C1 segment of cervical spinal cord (tissue), 14 donors: ENCODE data around the gene FAM3A.

Experiments
- DNase-seq, 14 donors: peaks; one replicate each; lab custom pipeline; 2025; lab: John Stamatoyannopoulos, UW

The FAM3A gene

DNA sequence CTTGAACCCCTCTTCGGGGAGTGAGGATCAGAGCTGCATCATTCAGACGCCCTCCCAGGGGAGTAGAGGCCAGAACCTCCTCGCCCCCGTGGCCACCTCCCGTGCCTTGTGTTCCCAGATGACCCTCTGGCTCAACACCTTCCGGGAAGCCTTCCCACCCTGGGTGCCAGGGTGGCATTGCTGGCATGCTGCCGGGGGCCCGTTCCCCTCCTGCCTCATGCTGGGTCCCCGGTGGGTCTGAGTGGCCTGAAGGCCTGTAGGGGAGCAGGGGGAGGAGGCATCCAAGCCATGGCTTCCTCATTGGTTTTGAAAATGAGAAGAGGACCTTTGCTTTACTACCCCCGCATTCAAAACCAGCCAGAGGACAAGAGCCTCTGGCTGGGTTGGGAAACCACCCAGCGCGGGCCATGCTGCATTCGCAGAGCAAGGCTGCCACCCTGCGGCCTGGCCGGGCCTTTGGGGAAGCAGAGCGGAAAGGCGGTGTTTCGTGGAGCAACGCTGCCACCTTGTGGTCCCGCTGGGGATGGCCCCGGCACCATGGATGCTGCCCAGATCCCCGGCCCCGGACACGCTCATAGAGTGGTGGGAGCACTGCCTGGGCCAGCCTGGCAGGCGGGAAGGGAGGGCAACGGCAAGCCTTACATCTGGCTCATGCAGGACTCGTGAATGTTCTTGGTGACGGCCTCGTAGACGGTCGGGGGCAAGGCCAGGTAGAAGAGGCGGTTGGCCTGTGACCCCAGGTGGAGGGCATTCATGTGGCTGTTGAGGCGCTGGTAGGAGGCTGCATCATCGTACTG, 18.7 kb upstream of the FAM3A start:
- peak in 13 of 14 donors; percentile 32 to 88 (median 75) for DNase-seq

DNA sequence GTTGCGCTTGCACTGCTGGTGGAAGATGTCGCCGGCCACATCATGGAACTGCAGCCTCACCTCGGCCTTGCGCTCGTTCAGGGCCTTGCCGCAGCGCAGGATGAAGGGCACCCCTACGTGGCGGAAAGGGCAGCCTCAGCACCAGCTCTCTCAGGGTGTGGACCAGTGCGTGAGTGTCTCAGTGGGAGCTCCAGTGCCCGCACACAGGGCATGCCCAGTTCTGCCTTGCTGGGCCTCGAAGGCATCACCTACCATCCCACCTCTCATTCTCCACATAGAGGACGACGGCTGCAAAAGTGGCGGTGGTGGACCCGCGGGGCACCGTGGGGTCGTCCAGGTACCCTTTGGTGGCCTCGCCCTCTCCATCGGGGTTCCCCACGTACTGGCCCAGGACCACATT, 16.7 kb upstream of the FAM3A start:
- no peak for DNase-seq

DNA sequence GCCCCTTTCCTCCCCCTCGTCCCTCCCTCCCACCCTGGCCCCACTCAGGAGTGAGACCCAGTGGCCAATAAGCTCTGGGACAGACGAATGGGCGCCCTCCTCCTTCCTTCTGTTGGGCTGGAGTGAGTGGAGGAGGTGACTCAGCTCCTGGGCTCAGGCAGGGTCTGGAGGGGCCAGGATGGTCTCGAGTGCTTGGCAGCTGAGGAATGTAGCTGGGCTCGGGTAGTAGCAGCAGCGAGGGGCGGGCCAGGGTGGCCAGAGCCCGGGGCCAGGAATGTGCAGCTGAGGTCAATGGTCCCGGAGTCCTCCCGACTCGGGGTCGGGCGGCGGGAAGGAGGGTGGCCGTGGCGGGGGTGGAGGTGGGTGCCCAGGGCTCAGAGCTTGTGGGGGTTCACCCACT, 15.6 kb upstream of the FAM3A start:
- peak in 1 of 14 donors; percentile 52 for DNase-seq

DNA sequence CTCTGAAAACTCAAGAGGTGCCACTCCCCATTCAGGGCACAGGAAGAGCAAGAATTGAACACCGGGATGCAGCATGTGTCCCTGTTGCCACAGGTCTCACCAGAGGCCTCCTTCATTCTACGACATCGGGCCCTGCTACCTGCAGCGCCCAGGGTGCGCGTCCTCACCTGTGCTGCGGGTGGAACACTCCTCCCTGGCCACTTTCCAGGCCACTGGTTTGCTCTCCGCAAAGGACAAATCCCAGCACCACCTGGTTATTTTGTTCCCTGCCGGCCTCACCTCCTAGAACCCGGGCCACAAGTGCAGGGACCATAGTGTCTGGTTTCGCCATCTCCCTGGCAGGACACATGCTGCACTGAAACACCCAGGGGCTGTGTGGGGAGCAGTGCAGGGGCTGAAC, 14.3 kb upstream of the FAM3A start:
- DNase-seq: no peak

DNA sequence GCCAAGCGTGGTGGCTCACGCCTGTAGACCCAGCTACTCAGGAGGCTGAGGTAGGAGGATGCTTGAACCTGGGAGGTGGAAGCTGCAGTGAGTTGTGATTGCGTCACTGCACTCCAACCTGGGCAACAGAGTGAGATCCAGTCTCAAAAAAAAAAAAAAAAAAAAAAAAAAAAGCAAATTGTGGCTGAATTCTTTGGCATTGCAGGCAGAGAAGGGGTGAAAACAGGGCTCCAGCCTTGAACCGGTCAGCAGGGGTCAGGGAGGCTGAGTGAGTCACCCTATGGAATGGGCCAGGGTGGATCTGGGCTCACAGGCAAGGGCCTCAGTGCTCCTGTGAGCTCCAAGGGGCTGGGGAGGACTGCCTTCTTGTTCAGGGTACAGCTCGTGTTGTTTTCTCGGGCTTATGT, 13.2 kb upstream of the FAM3A start:
- DNase-seq: no peak

DNA sequence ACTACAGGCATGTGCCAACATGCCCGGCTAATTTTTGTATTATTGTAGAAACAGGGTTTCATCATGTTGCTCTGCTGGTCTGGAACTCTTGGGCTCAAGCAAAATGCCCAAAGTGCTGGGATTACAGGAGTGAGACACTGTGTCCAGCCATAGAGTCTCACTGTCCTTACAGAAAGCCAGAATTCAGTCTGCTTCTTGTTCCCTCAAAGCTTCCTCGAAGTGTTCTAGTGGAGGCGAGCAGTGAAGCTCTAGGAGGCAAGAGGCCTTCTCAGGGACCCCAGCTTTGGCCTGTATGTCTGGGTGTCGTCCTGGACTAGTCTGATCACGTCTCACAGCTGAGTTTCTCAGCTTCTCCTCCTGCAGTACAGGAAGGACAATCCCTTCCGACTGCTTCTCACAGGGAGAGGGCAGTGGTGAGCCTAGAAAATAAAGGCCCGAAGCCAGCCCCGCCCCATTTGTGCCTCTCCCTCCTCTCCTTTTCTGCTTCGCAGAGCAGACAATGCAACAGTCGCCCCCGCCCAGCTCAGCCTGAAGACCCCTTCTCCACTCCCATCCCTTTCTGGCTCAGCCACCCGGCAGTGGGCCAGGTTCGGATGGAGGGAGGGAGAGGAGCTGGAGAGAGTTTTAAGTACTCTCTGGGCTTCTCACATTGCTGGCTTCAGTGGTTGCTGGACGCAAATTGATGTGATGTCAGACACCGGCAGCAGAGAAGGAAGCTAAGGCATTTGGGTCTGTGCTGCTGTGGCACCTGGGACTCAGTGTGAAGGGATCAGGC, 11.1 kb upstream of the FAM3A start:
- DNase-seq: peak in 12 of 14 donors; percentile 6 to 71 (median 51)

DNA sequence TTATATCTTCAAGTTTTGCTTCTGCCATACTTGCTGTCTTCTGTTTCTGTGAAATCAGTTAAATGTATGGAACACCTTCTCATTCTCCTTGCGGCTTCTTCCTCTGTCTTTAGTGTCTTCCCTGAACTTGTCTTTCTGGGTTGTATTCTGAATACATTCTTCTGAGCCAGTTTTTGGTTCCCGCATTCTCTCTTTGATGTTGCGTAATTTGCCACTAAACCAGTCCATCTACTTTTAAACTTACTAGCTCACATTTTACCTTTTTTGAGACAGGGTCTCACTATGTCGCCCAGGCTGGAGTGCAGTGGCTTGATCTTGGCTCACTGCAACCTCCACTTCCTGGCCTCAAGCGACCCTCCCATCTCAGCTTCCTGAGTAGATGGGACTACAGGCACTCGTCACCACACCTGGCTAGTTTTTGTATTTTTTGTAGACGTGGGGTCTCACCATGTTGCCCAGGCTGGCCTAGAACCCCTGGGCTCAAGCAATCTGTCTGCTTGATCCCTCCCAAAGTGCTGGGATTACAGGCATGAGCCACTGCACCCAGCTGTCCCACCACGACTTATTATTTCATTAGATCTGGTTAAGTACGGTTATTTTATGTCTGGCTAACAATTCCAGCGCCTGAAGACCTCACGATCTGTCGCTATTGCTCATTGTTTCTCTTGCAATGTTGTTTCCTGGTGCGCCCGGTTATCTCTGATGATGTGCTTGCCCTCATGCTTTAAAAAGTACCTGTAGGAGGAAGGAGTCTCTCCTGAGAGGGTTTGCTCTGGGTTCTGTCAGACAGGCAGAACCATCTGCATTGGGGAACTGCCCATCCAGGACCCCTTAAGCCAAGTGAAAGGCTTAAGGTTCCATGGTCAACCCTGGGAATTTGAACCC, 9.8 kb upstream of the FAM3A start:
- no peak for DNase-seq

DNA sequence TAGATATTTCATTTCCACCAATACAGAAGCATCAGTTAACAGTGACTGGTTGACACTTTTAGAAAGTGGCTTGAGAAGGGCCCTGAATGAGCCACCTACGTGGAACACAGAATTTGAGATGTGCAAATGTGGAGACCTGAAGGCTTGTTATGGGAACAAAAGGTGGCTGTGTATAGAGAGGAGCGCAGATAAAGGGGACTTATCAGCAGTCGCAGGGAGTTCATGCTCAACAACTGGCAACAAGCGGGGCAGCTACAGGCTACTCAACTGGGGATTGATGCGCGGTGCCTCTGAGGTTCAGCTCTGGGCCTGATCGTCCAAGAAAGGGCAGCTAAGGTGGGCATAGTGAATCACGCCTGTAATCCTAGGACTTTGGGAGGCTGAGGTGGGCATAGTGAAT, 3.4 kb upstream of the FAM3A start:
- DNase-seq: no peak

DNA sequence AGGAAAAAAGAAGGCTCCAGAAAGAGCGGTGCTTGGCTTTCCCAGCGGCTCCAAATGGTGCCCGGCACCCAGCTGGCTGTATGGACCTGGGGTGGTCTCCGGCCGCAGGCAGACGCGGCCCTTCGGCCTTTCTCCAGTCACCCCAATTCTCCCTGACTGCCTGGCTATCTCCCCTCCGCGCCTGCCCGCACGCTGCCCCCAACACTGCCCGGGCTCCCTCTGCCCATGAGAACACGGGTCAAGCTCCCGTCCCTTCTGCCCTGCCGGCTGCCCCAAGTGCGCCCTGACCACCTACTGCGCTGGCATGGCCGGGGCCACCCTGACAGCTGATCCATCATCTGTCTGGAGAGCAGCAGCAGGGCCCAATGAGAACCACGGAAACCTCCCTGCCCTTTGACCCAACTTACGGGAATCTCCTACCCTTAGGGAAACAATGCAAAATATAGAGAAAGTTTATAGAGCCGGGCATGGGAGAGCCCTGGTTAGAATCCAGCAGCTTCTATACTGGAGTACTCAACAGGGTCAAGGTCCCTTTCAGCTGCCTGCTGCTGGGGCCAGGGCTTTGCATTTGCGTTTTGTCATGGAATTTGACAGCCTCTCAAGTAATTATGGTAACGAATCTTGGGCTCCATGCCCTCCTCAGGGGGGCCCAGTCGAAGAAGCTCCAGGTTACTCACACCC, 1.2 kb upstream of the FAM3A start:
- peak in 6 of 14 donors; percentile 22 to 55 (median 28) for DNase-seq

DNA sequence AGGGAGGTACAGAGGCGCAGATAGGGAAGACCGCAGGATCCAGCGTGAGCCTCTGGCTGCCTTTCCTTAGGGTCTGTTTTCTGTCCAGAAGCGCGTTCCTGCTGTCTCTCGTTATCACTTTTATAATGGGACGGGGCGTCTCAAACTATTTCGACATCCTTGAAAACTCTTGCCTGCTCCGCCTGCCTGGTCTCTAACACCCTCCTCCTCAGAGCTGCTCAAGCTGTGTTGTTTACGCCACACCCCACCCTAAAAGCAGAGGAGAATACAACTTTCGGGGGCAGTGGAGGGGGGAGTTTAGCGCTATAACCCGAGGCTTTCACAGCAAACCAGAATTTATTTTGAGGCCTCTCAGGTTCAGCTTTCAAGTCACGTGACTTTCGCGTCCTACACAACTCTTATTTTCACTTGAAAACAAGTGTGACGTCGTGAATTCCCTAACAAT, 646 bp upstream of the FAM3A start:
- peak in 5 of 14 donors; percentile 23 to 47 (median 39) for DNase-seq

DNA sequence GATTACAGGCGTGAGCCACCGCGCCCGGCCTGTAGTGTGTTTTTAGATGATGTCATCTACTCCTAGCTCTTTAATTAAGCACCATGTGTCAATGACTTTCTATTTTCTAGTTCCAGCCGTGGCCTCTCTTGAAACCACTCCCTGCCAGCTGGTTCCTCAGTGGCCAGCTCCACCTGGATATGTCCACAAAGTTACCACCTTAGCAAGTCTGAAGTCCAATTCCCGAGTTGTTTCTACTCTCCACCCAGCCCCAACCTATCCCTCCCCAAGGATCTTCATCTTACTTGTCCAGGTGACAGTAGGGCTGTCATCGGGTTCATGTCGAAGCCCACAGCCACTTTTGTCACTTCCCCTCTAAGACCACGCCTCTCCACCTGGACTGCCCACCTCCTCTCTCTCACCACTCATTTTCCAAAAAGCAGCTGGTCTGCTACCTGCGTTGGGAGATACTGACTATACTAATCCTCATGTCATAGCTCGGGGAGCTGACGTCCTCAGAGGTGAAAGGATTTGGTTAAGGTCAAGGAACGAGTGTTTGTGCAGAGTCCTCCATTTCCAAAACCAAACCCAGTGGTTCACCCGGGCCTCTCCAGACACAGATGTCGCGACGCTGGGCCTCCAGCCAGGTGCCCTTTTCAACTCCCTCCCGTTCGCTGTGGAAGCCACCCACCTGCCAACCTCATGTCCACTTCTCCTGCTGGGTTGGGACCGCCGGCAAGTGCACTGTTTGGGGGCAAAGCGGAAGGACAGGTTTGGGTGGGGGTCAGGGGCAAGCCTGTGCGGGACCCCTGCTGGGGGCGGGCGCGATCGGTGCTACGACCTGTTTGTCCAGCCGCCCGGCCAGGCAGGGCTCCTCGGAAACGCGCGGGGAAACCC, 704 bp downstream of the FAM3A start:
- DNase-seq: no peak

DNA sequence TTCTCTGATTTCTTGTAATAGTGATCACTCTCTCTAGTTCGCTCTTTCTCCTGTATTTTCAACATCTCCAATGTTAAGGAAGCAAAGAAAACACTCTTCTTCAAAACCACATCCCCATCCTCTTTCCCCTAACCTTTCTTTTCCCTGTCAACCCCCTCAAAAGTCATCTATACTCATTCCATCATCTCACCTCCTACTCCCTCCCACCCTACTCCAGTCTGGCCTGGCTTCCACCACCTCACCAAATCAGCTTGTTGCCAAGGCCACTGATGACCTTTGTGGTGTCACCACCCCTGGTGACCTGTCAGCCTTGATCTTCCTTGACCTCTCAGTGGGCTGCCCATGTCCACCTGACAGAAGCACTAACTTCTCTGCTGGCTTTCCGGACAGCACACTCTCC, 2.3 kb downstream of the FAM3A start:
- no peak for DNase-seq

DNA sequence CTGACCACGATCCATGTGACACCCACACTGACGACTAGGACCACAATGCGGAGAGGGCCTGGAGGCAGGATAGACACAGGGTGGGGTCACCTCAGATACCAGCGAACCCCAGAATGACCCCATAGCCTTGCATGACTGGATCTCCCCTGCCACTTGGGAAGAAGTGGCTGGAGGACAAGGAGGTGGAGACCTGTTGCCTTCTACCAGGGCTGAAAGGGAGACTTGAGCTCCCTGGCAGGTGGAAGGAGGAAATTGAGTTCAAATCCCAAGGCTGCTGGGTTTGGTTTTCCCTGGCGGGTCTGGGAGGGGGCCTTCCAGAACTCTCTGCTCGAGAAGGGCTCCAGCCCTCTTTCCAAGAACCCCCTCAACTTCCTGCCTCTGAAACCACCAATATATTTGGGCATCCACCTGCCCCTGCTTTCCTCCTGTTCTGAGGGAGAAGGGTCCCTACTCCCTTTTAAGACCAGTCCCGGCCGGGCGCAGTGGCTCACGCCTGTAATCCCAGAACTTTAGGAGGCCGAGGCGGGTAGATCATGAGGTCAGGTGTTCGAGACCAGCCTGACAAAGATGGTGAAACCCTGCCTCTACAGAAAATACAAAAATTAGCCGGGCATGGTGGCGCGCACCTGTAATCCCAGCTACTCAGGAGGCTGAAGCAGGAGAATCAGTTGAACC, 3.0 kb downstream of the FAM3A start:
- DNase-seq: no peak

DNA sequence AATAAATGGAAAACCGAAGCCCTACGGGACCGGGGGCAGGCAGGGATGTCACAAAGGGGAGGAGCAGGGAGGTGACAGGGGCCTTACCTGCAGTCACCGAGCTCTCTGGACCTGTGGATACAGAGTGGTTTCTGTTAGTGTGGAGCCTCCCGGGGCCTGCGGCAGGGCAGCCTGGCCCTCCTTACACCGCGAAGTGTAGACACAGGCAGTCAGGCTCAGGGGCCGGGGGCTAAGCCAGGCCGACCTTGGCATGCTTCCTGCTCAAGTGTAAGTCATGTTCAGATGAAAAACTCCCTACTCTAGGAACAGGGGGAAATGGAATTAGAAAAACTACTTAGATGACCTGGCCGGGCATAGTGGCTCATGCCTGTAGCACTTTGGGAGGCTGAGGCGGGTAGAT, 4.3 kb downstream of the FAM3A start:
- no peak for DNase-seq

DNA sequence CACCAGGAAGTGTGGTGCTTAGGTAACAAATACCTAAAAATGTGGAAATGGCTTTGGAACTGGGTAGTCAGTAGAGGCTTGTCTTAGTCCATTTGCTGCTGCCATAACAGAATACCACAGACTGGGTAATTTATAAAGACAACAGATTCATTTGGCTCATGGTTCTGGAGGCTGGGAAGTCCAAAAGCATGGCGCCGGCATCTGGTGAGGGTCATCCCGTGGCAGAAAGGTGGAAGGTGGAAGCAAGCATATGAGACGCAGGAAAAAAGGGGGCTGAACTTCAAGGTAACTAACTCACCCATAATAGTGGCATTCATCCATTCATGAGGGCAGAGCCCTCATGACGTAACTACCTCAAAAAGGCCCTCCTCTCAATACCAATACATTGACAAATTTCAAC, 6.6 kb downstream of the FAM3A start:
- no peak for DNase-seq

DNA sequence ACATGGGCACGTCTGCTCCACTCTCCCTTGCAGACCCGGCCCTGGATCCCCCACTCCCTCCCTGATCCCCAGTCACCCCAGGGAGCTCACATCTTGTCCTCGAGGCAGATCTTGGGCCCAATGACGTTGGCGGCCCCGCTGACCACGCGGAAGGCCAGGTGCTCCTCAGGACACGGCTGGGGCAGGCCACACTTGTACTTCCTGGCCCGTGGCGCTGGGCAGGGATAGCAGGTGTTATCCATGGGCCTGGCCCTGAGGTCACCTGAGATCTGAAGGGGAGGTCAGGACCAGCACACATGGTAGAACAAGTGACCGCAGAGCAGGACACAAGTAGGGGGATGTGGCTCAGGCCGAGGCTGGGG, 7.7 kb downstream of the FAM3A start:
- no peak for DNase-seq

DNA sequence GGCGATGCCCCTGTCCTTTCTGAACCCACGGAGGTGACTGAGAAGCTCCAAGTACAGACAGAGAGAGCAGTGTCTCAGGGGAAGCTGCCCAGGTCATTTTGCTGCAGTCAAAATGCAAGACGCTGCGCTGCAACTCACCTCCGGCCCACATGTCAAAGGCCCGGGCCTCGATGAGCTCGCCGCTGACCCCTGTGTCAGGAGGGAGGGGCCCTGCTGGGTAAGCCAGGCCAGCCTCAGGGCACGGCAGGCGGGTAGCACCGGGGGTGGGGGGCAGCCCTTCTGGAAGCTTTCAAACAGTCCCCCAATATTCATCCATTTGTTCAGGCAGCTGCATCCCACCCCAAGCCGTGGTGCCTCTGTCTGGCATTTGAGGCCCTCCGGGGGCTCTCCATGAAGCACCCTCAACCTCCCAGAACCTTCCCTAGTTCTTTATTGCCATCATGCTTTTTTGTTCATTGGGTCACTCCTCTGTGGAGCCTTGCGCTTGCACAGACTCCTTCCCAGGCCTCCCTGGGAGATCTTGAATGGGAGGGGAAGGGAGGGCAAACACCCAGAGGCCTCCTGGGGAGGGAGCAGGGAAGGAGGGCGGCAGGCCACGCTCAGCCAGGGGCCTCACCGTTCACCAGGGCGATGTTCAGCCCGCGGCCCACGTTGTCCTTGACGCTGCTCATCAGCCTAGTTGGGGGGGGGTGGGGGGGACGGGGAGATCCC, 8.2 kb downstream of the FAM3A start:
- no peak for DNase-seq

DNA sequence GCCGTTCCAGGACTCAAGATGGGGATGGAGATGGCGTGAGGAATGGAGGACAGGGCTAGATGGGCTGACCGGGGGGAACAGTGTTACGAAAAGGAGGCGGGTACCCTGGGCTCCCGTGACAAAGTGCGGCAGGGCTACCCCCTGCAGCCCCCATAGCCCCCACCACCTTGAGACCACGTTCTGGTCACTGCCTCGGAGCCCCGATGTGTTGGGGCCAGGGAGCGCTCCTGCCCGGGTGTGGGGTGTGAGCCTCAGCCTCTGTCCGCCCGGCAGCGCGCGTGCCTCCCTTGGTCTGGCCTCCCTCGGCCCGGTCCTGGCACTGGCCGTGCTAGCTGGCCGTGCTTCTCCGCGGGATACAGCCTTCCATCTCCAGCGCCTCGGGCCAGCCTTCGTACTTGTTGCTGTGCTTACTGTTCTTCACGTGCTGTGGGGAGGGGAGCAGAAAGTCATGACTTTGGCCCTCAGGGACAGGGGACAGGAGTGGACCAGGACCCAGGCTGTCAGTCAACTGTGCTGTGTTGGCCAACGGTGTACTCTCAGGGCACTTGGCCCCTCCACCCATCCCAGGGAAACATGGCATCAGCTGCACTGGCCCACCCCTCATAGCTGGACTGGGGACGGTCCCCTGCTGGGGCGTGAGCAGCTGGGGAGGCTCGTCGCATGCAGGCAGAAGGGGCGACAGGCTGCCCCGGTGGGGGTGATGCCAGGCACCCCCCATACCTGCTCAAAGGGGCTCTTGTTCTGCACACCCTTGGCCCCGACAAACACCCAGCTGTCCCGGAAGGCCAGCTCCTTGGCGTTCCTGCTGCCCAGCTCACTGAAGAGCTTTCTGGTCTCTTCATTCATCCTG, 9.3 kb downstream of the FAM3A start:
- no peak for DNase-seq
